Left renal cortex interstitium (tissue), 4 donors: Measurements from ENCODE around the gene PTGER1. TPM values are rescaled to one million over a fixed set of nuclear protein-coding genes. Genes with fewer than 3 reads are reported as not detected.
"Not testable (repeated sequence)": the region's sequence is repeated elsewhere in the genome, so short reads cannot be mapped to it uniquely, and the experiment has no call there.

Source experiments
- DNase-seq, 4 donors: peaks; one replicate each; pipeline ENCODE4 v3.0.0-alpha.2; 2013; ENCODE audit warnings: low read depth in 4 of 4, low spot score in 2 of 4, missing footprints in 1 of 4
- polyA plus RNA-seq, 4 donors: library from polyadenylated mRNA; unstranded; fragments of 120-200 nt; gene quantifications; one replicate each; pipeline ENCODE4 v1.2.1, GENCODE V29; 2013; ENCODE audit not compliant: insufficient read length in 4 of 4

PTGER1 gene
- polyA plus RNA-seq, 4 donors, result 3.2 to 10.2 (median 6.7) TPM

GRCh38 chr19:14476673-14477401 is 1.7 kb upstream of the PTGER1 start:
- DNase-seq, result no peak

GRCh38 chr19:14476327-14476672 is 1.1 kb upstream of the PTGER1 start:
- no peak for DNase-seq

GRCh38 chr19:14474827-14475226 is 327 bp downstream of the PTGER1 start:
- no peak for DNase-seq

GRCh38 chr19:14473978-14474578 is 1.1 kb downstream of the PTGER1 start:
- DNase-seq, result no peak

- no peak for DNase-seq
These were observed 1.8 kb downstream of the PTGER1 start for GRCh38 chr19:14473073-14473977.

- no peak for DNase-seq
These were observed 2.8 kb downstream of the PTGER1 start for GRCh38 chr19:14472202-14472938.

- DNase-seq, result no peak
These were observed 3.5 kb downstream of the PTGER1 start for GRCh38 chr19:14471436-14472187.

GRCh38 chr19:14470031-14470876 is 4.9 kb downstream of the PTGER1 start:
- no peak for DNase-seq

GRCh38 chr19:14467816-14468215 is 7.3 kb downstream of the PTGER1 start:
- no peak for DNase-seq

GRCh38 chr19:14467391-14467790 is 7.8 kb downstream of the PTGER1 start:
- DNase-seq, result no peak

GRCh38 chr19:14463747-14464146 is 11.4 kb downstream of the PTGER1 start:
- DNase-seq, result no peak

- not testable (repeated sequence) for DNase-seq
These were observed 12.8 kb downstream of the PTGER1 start for GRCh38 chr19:14462401-14462800.

GRCh38 chr19:14460935-14461334 is 14.2 kb downstream of the PTGER1 start:
- DNase-seq, result no peak

- no peak for DNase-seq
These were observed 15.5 kb downstream of the PTGER1 start for GRCh38 chr19:14459703-14460102.

GRCh38 chr19:14452303-14452702 is 22.9 kb downstream of the PTGER1 start:
- not testable (repeated sequence) for DNase-seq

GRCh38 chr19:14450876-14451275 is 24.3 kb downstream of the PTGER1 start:
- DNase-seq, result no peak

GRCh38 chr19:14450168-14450874 is 24.8 kb downstream of the PTGER1 start:
- no peak for DNase-seq

- DNase-seq, result no peak
These were observed 25.8 kb downstream of the PTGER1 start for GRCh38 chr19:14449321-14449720.
